Fibroblast of skin of left quadriceps (primary cell): ENCODE results near the gene BRPF3.

Experiments
- DNase-seq, 2 experiments: peaks; one replicate each; pipeline ENCODE4 v3.0.0-alpha.2; 2013; ENCODE audit warnings: low read depth in 2 of 2

Gene BRPF3

DNA sequence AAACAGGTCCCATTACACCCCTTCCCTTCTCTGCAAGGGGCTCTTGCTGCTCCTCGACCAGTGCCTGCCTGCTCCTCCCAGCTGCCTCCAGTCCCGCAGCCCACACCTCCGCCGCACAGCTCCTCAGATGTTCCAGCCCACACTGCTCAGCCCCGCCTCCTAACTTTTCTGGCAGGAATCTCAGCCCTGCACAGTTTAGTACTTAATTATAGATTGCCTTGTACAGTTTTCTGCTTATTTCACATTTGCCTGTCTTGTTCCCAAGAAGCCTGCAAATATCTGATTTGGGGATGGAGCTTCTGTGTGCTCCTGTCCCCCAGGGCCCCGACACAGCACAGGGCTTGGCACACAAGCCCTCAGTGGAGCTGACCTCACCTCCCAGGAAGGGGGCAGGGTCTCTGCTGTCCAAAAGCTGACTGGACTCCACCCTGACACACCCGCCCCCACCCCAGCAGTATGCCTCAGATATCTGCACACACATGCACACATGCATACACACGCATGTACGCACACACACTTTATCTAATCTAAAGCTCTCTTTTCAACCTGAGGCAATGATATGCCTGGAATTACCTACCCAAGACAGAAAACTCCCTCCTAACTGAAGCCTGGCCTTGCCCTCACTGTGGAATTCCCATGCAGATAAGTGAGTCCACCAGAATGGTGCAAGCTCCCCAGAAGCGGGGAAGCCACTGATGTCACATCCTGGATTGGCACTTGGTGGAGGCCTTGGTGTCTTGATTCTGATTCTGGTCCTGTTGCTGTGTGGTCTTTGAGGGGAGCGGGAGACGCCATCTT is 72.1 kb downstream of the BRPF3 start:
- no peak for DNase-seq

DNA sequence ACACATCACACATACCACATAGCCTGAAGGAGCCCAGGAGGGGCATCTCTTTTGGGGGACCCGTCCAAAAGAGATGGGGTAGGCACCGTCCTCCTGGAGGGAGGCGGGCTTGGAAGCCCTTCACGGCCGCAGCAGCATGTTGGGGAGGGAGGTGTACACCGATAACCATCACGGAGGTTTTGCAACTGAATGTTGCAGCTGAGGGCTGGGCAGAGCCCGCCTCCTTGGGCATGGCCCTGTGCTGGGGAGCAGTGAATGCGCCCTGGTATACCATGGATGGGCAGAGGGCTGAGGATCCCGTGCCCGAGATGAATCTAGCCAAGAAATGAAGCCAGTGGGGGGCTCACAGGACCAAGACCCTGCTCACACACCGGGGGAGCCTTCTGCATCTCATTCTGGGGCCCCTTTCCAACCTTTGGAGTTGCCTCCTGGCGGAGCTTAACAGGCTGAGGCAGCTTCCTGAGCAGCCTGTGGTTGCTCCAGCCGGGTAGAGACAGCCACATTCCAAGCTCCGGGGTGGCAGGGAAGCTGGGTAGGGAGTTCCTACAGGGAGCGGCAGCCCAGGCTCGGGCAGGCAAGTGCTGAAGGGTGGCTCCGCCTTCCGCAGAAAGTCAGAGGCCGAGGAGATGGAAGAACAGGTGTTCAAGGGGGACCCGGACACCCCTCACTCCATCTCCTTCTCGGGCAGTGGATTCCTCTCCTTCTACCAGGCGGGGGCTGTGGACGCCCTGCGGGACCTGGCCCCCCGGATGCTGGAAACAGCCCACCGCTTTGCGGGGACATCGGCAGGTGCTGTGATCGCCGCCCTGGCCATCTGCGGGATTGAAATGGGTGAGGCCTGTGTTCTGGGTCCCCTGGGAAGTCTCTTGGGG is 73.5 kb downstream of the BRPF3 start, which contains the start of gene PNPLA1:
Gene PNPLA1 (plus strand): TSS at position 227 of the 872 bp plus-strand sequence. CDS start 400 bp downstream, at position 627.
- DNase-seq = no peak

DNA sequence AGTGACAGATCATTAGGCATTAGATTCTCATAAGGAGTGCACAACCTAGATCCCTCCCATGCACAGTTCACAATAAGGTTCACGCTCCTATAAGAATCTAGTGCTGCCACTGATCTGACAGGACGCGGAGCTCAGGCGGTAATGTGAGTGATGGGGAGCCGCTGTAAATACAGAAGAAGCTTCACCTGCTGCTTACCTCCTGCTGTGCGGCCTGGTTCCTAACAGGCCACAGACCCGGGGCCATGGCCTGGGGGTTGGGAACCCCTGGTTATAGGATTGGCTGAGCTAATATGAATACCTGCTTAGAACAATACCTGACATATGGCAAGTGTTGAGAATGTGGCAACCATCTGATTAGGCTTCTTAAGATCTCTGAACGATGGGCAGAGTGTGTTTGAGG is 75.7 kb downstream of the BRPF3 start:
- DNase-seq = no peak

DNA sequence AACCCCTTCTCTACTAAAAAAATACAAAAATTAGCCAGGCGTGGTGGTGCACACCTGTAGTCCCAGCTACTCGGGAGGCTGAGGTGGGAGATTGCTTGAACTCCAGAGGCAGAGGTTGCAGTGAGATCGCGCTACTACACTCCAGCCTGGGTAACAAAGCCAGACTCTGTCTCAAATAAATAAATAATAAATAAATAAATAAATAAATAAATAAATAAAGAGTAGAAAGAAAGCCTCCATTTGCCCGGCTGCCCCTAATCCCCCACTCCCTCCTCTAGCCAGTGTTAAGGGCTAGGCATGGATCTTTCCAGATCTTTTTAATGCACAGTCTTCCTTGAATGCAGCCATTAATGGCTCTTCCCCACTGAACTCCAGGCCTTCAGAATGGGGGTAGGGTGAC is 76.5 kb downstream of the BRPF3 start:
- no peak for DNase-seq

DNA sequence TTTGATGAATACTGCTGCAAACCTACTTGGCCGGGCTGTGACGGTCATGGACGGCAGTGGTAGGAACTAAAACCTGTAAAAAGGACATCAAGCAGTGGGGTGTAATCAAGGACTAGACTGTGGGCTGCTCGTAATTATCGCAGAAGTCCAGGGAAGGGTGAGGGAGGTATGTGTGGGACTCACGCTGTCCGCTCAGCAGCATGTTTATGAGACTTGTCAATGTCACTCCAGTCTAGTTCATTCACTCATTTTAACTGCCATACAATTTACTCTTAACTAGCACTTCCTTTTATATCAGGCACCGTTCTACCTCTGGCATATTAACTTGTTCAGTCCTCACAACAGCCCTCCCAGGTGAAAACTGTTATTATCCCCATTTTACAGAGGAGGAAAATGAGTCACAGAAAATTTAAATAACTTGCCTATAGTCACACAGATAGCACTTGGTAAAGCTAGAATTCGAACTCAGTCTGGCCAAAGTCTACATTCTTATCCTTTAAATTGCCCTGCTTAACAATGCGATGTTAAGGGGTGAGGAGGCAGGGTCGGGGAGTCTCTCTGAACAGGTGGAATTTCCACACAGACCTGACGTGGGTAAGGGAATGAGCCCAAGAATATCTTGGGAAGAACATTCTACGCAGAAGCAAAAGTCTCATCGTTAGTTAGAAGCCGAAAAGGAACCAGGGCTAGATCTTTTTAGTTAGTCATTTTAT is 77.4 kb downstream of the BRPF3 start:
- DNase-seq = no peak

DNA sequence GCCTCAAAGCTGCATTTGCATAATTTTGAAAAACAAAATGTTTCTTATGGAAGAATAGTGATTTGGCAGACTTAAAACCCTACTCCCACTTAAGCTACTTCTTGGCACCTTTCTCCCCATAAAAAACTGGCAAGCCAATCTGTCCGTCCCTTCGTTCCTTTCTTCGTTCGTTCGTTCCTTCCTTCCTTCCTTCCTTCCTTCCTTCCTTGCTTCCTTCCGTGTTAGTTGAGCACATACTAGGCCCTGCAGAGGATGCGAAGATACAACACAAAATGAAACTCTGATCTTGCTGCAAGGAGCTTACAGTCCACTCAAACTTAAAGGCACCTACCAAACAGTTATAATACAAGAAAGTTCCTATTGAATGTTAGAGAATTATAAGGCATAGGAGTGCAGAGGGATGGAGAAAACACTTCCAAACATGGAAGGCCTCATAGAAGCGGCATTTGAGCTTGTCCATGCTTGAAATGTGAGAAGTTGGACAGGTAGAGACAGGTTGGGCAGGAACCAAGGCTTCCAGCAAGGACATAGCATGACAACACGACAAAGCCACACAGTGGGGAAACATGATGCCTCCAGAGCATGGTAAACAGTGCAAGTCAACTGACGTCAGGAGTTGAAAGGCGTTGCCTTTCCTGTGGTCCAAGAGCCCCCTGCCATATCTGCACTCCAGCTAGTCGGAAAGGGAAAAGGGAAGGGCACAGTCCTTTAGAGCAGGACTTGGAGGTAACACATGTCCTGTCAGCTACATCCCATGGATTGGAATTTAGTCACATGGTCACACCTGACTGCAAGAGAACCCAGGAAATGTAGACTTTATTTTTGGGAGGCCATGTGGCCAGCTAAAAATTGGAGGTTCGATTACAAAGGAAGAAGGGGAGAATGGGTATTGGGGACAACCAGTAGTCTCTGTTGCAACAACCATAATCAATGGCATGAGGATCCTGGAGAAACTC is 80.3 kb downstream of the BRPF3 start:
- no peak for DNase-seq

DNA sequence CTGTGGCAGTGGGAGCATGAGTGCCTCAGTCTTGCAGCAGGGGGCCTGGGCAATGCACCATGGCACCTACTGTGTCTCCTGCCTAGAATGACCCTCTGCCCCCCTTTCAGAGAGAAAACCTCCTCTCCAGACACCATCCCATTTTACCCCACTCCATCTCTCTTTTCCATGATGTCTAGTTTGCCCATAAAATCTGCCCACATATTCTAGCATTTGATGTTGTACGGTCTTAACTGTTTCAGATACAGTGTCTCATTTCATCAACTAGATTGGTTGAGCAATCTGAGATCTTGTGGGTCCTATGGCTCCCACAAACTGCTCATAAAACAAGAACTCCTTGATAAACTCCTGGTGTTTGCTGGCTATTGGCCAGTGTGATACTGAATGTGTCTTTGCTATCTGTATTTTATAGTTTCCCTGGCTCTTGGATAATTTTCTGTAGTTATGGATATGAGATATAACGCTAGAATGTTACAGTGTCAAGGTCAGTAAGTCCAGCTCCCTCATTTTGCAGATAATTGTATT is 81.5 kb downstream of the BRPF3 start:
- no peak for DNase-seq

DNA sequence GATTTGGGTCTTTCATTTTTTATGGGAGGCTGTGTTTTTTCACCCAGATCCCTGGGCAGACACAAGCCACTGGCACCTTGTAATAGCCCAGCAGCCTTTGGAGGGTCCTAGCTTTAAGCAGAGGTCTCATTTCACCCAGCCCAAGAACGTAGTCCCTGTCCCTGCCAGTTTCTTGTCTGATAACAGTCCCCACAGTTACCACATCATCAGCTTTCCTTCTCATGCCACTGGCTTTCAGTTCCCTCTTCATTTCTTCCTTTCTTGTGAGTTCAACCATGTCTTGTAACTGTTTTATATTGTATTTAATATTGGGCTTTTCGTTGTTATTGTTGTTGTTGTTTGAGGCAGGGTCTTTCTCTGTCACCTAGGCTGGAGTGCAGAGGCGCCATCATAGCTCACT is 83.9 kb downstream of the BRPF3 start:
- no peak for DNase-seq

DNA sequence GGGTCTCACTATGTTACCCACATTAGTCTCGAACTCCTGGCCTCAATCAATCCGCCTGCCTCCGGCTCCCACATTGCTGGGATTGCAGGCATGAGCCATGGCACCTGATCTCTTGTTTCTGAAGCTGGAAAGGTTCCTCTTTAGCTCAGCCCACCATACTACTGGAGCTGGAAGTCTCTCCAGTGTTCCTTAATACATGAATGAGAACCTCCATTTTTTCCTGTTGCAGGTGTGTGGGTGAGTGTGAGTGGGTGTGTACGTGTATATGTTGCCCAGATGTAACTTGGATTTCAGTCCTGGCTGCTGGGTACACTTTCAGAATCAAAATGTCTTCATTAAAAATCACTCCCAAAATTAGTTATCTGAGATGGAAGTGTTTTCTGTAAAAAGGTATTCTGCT is 84.4 kb downstream of the BRPF3 start:
- DNase-seq = no peak
